Activated CD4-positive, alpha-beta T cell treated with anti-CD3 and anti-CD28 coated beads, Interleukin-2, amount 10 ng/mL, durations not matched to agents 7 days and 5 days (primary cell): Measurements from ENCODE around the gene GOLGA2. TPM values are rescaled to one million over a fixed set of nuclear protein-coding genes. Genes with fewer than 3 reads are reported as not detected.

Source experiments
- CTCF ChIA-PET: fragments of 350-600 bp; sonication (Branson Sonifier 250); formaldehyde crosslinking; loops from one replicate; lab custom pipeline; 2021; ENCODE audit warnings: antibody characterized with exemption; lab: Charles Lee
- POLR2A ChIA-PET: fragments of 350-600 bp; sonication (Branson Sonifier 250); formaldehyde crosslinking; loops from one replicate; lab custom pipeline; 2021; ENCODE audit warnings: antibody characterized with exemption; lab: Charles Lee
- DNase-seq: peaks from one replicate; pipeline ENCODE4 v3.0.0-alpha.2; 2020
- H3K27ac Mint-ChIP-seq: one replicate; pipeline ENCODE4 v1.8.0; 2021; ENCODE audit warnings: mild to moderate bottlenecking, moderate library complexity, mixed read lengths
- H3K27me3 Mint-ChIP-seq: one replicate; pipeline ENCODE4 v1.8.0; 2021; ENCODE audit warnings: mixed read lengths
- H3K36me3 Mint-ChIP-seq: one replicate; pipeline ENCODE4 v1.8.0; 2021; ENCODE audit warnings: low read depth, mixed read lengths
- H3K4me1 Mint-ChIP-seq: one replicate; pipeline ENCODE4 v1.8.0; 2021; ENCODE audit warnings: mixed read lengths
- H3K4me3 Mint-ChIP-seq: one replicate; pipeline ENCODE4 v1.8.0; 2021; ENCODE audit warnings: mild to moderate bottlenecking, moderate library complexity, mixed read lengths
- H3K9me3 Mint-ChIP-seq: one replicate; pipeline ENCODE4 v1.8.0; 2021; ENCODE audit warnings: mixed read lengths
- total RNA-seq, 2 experiments: library from RNA; stranded (reverse); gene quantifications; one replicate each; pipeline ENCODE4 v1.2.3, GENCODE V29; 2021

GOLGA2 gene
- total RNA-seq, 2 experiments from 2014 or later = 42.6 to 42.8 TPM

DNA sequence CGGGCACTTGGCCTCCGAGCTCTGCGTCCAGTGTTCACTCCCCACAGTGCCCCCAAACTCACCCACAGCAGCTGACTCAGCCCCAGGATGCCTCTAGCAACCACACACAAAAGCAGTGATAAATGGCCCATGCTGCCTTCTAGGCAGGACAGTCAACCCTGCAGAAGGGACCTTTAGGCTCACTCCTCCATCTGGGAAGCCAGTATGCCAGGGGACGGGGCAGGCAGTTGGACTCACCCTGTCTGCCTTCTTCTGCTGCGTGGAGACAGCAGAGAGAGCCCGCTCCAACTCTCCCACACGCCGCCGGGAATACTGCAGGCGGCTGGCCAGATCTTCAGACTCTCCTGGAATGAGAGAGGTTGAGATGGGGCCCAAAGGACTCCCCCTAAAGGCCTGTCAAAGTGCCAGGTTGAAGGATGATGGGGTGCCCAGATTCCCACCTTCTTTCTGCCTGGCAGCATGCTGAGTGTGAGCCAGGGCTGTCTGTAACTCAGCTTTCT, 10.4 kb downstream of the GOLGA2 start:
- Mint-ChIP-seq H3K36me3 (peaks cover 9% of the 10 kb centered on the region), H3K4me1 (no peaks in the 10 kb centered on the region), H3K9me3 (no peaks in the 10 kb centered on the region), H3K4me3 (no peak overlapping the region), H3K27ac (no peak overlapping the region), H3K27me3 (no peaks in the 10 kb centered on the region)
- DNase-seq = no peak
- POLR2A ChIA-PET = no interaction called here
- CTCF ChIA-PET = interaction anchor here (1.1 to 1.6 kb wide), 2 partner anchors 10 to 15 kb away, joined by 3 to 4 read pairs; no protein-coding TSS in a partner anchor

DNA sequence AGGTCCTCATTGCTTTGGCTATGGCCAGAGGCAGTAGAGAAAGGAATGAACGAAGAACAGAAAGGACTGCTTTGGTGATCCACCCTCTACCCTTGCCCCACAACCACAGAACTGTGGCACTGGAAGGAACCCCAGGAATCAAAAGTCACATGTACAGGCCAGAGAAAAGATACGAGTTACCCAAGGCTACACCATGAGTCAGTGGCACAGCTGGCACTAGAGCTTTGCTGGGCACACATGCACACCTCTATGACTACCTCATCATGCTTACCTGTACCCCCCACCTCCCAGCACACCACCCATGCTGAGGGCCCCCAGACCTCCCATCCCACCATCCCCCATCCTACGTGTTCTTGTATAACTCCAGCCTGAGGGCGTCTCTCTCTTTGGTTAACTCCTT, 13.1 kb downstream of the GOLGA2 start:
- no peak for DNase-seq
- no peaks in the 10 kb centered on the region for H3K27me3 Mint-ChIP-seq

DNA sequence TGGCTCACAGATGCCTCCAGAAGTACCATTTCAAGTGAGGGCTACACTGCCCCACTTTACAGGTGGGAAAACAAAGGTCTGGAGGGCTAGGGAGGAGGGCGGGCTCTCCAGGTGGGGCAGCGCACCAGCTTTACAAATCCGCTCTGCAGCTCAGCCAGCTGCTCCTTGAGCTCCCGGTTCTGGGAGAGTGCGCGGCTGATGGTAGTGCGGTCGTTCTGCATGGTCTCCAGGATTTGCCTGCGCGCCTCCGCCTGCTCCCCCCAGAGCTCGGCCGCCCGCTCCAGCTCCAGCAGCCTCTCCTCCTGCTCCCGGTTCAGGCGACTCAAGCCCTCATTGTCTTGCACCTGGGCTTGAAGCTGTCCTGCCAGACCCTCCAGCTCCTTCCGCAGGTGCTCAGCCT, 15.5 kb downstream of the GOLGA2 start:
- Mint-ChIP-seq H3K9me3 (no peaks in the 10 kb centered on the region), H3K27ac (no peak overlapping the region), H3K4me1 (no peaks in the 10 kb centered on the region), H3K27me3 (no peaks in the 10 kb centered on the region), H3K4me3 (no peak overlapping the region), H3K36me3 (peaks cover 14% of the 10 kb centered on the region)
- CTCF ChIA-PET = no interaction called here
- no peak for DNase-seq
- POLR2A ChIA-PET = no interaction called here

More for the DNA sequence above, 13.1 kb downstream of the GOLGA2 start:
- CTCF ChIA-PET = interaction anchor here (0.8 to 1.4 kb wide), 2 partner anchors 10 to 12 kb away, joined by 3 read pairs; no protein-coding TSS in a partner anchor
- Mint-ChIP-seq H3K27ac (no peak overlapping the region), H3K36me3 (peaks cover 16% of the 10 kb centered on the region), H3K4me3 (no peak overlapping the region), H3K9me3 (no peaks in the 10 kb centered on the region), H3K4me1 (no peaks in the 10 kb centered on the region)
- POLR2A ChIA-PET = no interaction called here

DNA sequence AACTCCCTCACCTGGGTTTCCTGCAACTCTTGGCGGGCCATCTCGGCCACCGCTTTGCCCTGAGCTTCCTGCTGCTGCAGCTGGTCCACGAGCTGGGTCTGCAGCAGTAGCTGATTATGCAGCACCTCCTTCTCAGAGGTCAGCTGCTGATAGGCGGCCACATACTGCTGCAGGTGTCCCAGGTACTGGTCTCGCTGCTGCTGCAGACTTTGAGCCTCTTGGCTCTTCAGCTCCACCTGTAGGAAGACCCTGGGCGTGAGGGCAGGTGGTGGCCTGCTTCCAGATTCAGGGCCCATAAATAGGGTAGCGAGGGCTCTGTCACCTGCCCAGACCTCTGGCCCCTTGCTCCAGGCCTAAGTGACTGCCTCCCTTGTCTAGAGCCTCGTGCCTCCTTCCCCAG, 16.7 kb downstream of the GOLGA2 start:
- H3K4me1 Mint-ChIP-seq = no peaks in the 10 kb centered on the region
- ChIA-PET POLR2A (no interaction called here), CTCF (interaction anchor here (0.6 kb wide), 1 partner anchor 36 kb away, joined by 4 read pairs; no protein-coding TSS in a partner anchor)
- H3K27ac Mint-ChIP-seq = no peak overlapping the region
- H3K4me3 Mint-ChIP-seq = no peak overlapping the region
- no peaks in the 10 kb centered on the region for H3K9me3 Mint-ChIP-seq
- H3K36me3 Mint-ChIP-seq = peaks cover 14% of the 10 kb centered on the region
- DNase-seq = no peak
- no peaks in the 10 kb centered on the region for H3K27me3 Mint-ChIP-seq

DNA sequence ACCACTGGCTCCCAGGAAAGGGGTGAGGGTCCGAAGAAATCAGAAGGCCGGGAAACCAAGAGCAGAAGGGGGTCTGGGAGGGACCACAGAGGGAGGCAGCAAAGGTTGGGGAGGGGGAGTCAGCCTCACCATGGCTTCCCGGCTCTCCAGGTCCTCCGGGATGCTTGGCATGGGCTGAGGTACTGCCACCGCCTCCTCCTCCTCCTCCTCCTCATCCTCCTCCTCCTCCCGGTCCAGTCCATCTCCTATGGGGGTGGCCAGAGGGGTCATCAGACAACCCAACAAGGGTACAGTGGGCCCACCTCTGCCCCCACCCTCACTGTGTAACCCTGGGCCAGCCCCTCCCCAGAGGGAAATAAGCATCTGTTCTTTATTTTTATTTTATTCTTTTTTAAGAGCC, 17.5 kb downstream of the GOLGA2 start:
- ChIA-PET CTCF (interaction anchor here (0.6 kb wide), 1 partner anchor 37 kb away, joined by 4 read pairs; no protein-coding TSS in a partner anchor), POLR2A (no interaction called here)
- Mint-ChIP-seq H3K4me1 (no peaks in the 10 kb centered on the region), H3K9me3 (no peaks in the 10 kb centered on the region), H3K27ac (no peak overlapping the region), H3K36me3 (peaks cover 14% of the 10 kb centered on the region), H3K4me3 (no peak overlapping the region), H3K27me3 (no peaks in the 10 kb centered on the region)
- DNase-seq = no peak

DNA sequence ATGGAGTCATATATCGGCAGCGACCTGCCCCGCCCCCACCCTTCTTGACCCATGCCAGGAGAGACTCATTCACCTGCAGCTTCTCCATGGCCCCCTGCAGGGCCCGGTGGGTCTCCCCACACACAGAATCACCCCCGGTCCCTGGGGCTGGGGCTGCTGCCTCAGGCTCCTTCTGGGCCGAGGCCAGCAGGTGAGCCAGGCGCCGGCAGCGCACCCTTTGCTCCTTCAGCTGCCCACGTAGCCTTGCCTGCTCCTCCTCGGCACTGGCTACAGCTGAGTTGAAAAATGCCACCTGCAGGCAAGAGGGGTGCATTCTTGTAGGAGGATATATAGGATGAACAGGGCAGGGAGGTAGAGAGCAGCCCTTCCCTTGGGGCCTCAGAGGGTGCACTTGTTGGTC, 17.9 kb downstream of the GOLGA2 start:
- ChIA-PET CTCF (no interaction called here), POLR2A (no interaction called here)
- no peak overlapping the region for H3K4me3 Mint-ChIP-seq
- H3K36me3 Mint-ChIP-seq = peaks cover 10% of the 10 kb centered on the region
- H3K27ac Mint-ChIP-seq = no peak overlapping the region
- H3K4me1 Mint-ChIP-seq = no peaks in the 10 kb centered on the region
- no peak for DNase-seq
- H3K9me3 Mint-ChIP-seq = no peaks in the 10 kb centered on the region
- H3K27me3 Mint-ChIP-seq = no peaks in the 10 kb centered on the region

DNA sequence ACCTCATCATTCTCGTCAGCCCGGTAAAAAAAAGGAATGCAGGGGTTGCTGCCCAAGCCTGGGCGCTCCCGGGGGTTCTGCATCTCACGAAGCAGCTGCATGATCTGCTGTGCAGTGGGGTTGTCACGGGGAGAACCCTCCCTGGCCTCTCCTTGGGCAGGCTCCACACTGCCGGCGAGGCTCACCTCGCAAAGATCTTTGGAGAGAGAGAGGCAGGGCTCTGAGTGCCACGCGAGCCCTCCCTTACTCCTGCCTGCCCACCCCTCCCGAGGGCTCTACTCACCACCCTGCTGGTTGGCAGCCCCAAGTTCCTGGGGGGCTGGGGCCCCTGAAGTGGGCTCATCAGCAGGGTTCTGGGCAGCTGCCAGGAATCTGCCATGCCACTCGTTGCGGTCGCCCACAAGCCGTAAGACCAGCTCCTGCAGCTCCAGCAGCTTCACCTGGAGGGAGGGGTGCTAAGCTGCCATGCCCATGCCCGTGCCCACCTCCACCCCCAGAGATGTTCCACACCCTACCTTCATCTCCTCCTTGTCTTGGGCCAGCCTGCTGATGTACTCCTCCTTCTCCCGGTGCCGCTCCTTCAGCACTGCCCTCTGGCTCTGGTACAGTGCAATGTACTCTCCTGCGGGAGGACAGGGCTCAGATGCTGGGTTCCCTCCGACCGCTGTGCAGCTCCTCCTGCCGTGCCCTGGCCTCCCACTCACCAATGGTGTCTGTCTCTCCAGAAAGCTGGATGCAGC, 18.6 kb downstream of the GOLGA2 start:
- H3K27ac Mint-ChIP-seq = no peak overlapping the region
- ChIA-PET POLR2A (no interaction called here), CTCF (no interaction called here)

DNA sequence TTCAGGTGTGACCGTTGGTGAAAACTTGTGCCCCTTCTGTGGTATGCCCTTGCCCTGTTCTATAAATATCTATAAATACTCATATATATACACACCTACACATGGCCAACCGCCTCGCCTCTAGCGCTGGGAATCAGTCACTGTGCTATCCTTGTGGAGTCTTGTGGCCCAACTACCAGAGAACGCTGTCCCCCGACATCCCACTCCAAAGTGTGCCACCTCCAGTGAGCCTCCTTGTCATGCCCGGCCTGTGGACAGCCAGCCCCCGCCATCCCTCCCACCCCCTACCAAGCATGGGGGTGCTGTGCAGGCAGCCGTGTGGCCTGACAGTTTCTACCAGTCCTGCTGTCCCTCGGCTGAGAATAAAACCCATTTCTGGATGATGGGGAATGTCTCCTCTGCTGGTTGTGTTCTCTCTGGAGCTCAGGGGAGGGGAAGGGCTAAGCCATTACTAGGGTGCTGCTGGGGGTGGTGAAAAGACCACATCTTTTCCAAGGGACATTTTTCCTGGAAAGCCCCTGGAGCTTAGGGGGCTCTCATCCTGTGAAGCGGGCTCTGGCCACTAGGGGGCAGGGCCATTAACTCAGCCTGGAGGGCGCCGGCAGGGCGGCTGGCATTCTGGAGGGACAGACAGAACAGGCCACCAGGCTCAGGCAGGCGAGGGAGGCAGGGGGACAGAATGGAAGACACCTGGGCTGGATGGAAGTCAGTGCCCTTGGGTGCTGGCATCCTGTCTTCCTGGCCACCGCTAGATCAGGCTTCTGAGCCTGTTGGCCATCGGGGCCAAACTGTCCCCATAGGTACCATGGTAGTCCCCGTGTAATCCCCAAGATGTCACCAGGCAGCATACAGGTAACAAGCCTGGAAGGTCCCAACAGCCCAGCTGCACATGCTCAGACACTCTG, 20.7 kb downstream of the GOLGA2 start:
- ChIA-PET POLR2A (no interaction called here), CTCF (interaction anchor here (0.7 to 1.5 kb wide), 5 partner anchors 10 to 116 kb away, joined by 3 read pairs; partner anchors contain the start of gene URM1)
- DNase-seq = peak; percentile 49
- Mint-ChIP-seq H3K36me3 (peaks cover 9% of the 10 kb centered on the region), H3K27ac (no peak overlapping the region), H3K9me3 (no peaks in the 10 kb centered on the region), H3K4me3 (no peak overlapping the region), H3K27me3 (peaks cover 12% of the 10 kb centered on the region), H3K4me1 (peaks cover 4% of the 10 kb centered on the region)

More for the DNA sequence above, 18.6 kb downstream of the GOLGA2 start:
- Mint-ChIP-seq H3K36me3 (peaks cover 9% of the 10 kb centered on the region), H3K9me3 (no peaks in the 10 kb centered on the region), H3K4me1 (no peaks in the 10 kb centered on the region), H3K4me3 (no peak overlapping the region), H3K27me3 (peaks cover under 1% of the 10 kb centered on the region)
- DNase-seq = no peak

DNA sequence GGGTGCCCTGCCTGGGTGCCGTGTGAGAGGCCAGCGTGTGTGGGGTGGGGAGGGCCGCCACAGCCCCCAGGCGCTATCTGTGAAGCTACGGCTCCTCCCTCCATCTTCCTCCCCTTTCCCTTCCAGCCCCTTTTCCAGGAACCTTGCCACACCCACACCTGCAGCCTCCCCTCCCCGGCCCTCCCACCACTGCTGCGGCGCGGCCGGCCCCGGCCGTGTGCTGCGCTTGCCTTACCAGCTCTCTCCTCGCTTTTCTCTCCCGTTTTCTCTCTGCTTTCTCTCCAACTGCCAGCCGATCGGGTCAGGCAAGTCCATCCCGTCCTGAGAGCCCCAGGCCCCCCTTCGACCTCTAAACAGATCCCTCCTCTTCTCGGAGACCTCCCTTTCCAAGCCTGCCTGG, 21.4 kb downstream of the GOLGA2 start:
- ChIA-PET CTCF (interaction anchor here (1.1 to 1.5 kb wide), 3 partner anchors 11 to 116 kb away, joined by 3 read pairs; partner anchors contain the start of gene URM1), POLR2A (no interaction called here)
- Mint-ChIP-seq H3K36me3 (peaks cover 7% of the 10 kb centered on the region), H3K4me3 (no peak overlapping the region), H3K27ac (no peak overlapping the region), H3K27me3 (peaks cover 14% of the 10 kb centered on the region), H3K4me1 (peaks cover 10% of the 10 kb centered on the region), H3K9me3 (no peaks in the 10 kb centered on the region)
- no peak for DNase-seq

DNA sequence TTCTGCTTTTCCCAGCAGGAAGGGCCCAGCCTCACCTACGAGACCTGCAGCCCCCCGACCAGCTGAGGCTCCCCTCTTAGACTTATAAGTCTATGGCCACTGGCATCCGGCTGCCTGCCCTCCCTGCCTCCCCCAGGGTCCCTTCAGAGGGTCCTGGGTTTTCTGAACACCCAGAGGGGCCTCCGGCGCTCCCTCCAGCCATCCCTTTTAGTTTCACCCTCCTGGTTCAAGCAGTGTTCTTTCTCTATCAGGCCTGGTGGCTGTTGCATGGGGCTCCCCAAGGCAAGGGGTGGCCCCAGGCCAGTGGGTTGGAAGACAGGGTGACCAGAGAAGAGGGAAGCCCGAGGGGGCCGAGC, 21.8 kb downstream of the GOLGA2 start:
- ChIA-PET POLR2A (no interaction called here), CTCF (interaction anchor here (1.1 kb wide), 1 partner anchor 31 kb away, joined by 3 read pairs; no protein-coding TSS in a partner anchor)
- no peaks in the 10 kb centered on the region for H3K9me3 Mint-ChIP-seq
- H3K36me3 Mint-ChIP-seq = peaks cover 4% of the 10 kb centered on the region
- H3K4me3 Mint-ChIP-seq = no peak overlapping the region
- H3K27ac Mint-ChIP-seq = no peak overlapping the region
- H3K4me1 Mint-ChIP-seq = peaks cover 10% of the 10 kb centered on the region
- DNase-seq = no peak
- peaks cover 14% of the 10 kb centered on the region for H3K27me3 Mint-ChIP-seq

DNA sequence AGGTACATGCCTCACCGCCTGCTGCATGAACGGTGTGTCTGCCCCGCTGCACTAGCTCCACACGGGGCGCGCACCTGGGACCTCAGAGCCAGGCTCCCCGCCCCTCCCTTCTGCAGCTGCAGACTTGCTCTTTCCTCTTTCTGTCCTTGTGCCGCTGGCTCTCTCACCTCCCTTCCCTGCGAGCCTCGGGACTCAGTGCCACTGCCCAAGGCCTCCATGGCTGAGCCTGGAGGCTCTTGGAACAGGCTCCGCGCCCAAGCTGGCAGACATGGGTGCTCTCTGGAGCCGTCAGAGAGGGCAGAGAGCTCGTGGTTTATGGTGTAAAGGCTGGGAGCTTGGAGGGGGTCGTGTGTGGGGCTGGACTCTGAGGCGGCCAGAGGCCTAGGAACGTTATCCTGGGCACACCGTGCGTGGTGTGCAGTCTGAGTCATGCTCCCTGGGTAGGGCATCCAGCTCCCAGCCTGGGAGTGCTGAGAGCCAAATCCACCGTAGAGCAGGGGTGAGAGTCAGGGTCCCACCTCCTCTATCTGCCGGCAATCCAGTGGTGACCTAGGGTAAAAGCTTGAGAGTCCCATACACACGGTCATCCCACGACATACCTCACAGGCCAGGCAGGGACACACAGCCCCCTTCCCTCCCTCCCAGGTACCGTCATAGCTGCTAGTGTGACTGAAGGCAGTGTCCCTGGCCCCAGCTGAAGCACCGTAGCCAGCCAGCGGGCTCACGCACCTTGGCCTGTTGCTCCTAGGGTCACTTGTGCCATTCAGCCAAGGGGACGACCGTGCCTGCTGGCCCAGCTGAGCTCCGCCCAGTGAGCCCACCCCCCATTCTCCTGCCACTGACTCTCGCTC, 22.4 kb downstream of the GOLGA2 start:
- Mint-ChIP-seq H3K4me3 (no peak overlapping the region), H3K9me3 (no peaks in the 10 kb centered on the region), H3K27me3 (peaks cover 14% of the 10 kb centered on the region), H3K27ac (no peak overlapping the region), H3K36me3 (peaks cover 1% of the 10 kb centered on the region), H3K4me1 (peaks cover 10% of the 10 kb centered on the region)
- ChIA-PET CTCF (interaction anchor here (0.8 to 1.3 kb wide), 2 partner anchors 9 to 127 kb away, joined by 3 read pairs; no protein-coding TSS in a partner anchor), POLR2A (no interaction called here)
- DNase-seq = no peak
